22Rv1 (cell line): ENCODE results near the gene CIRBP.

Experiments used
- CTCF ChIP-seq: fragments of 450-650 bp; IDR thresholded peaks from 2 replicates; pipeline ENCODE4 v1.5.1; 2017; ENCODE audit warnings: mild to moderate bottlenecking
- ZFX ChIP-seq: fragments of 450-650 bp; IDR thresholded peaks from 2 replicates; pipeline ENCODE4 v1.6.1; 2017; ENCODE audit warnings: antibody characterized with exemption, borderline replicate concordance

- no peak for TF ChIP-seq CTCF
- no peak for TF ChIP-seq ZFX
Measured at GRCh38 chr19:1287354-1288225, 18.5 kb downstream of the CIRBP start.
